ENCODE measurements around the gene MIOX.

Gene MIOX

DNA sequence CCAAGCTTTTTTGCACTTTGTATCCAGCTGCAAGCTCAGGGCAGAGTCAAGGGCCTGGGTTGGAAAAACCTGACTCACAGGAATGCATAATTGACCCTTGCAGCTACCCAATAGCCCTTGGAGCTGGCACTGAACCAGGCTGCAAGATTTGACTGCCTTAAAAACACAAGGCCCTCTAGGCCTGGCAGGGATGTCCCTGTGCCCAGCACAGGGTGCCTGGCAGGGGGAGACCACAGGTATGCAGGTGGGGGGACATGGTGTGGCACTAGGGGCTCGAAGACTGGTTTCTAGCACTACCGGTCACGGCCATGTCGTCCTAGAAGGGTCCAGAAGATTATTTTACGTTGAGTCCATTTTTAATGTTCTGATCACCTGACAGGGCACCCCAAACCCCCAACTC is 42.0 kb upstream of the MIOX start:
- H3K9me2 ChIP-seq (replicated peaks; ENCODE audit: control insufficient read depth, low read length) = no peaks in the 10 kb centered on the region
- H3K4me2 ChIP-seq (ENCODE audit: low read length) = no peak overlapping the region
- H3K27me3 ChIP-seq (ENCODE audit: control insufficient read depth, low read length) = no peaks in the 10 kb centered on the region
- peaks cover 16% of the 10 kb centered on the region for H3K79me2 ChIP-seq (ENCODE audit: control insufficient read depth, low read length)
- H4K20me1 ChIP-seq (ENCODE audit: control insufficient read depth, insufficient read depth, low read depth, low read length) = no peaks in the 10 kb centered on the region; the same call in 1 of the 2 replicates
- H3K36me3 ChIP-seq (ENCODE audit: control insufficient read depth, low read length) = peaks cover 78% of the 10 kb centered on the region
- no peak overlapping the region for H3K27ac ChIP-seq (ENCODE audit: low read depth, low read length)
- no peaks in the 10 kb centered on the region for H3K9me3 ChIP-seq (ENCODE audit: control insufficient read depth, insufficient read depth, low read length)
- no peak for TF ChIP-seq EZH2phosphoT487 (IDR thresholded peaks at IDR 0.05; ENCODE audit: borderline replicate concordance, low read length)
- TF ChIP-seq, protein P1, sequence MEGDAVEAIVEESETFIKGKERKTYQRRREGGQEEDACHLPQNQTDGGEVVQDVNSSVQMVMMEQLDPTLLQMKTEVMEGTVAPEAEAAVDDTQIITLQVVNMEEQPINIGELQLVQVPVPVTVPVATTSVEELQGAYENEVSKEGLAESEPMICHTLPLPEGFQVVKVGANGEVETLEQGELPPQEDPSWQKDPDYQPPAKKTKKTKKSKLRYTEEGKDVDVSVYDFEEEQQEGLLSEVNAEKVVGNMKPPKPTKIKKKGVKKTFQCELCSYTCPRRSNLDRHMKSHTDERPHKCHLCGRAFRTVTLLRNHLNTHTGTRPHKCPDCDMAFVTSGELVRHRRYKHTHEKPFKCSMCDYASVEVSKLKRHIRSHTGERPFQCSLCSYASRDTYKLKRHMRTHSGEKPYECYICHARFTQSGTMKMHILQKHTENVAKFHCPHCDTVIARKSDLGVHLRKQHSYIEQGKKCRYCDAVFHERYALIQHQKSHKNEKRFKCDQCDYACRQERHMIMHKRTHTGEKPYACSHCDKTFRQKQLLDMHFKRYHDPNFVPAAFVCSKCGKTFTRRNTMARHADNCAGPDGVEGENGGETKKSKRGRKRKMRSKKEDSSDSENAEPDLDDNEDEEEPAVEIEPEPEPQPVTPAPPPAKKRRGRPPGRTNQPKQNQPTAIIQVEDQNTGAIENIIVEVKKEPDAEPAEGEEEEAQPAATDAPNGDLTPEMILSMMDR (IDR thresholded peaks at IDR 0.05; ENCODE audit: low read depth, low read length, poor library complexity, severe bottlenecking) = no peak
- peaks cover 22% of the 10 kb centered on the region for H3K4me1 ChIP-seq (ENCODE audit: control insufficient read depth, low read length)
- H3K4me3 ChIP-seq (ENCODE audit: low read length) = no peak overlapping the region
- peaks cover 30% of the 10 kb centered on the region for H3F3A ChIP-seq (ENCODE audit: control insufficient read depth, insufficient read depth)

DNA sequence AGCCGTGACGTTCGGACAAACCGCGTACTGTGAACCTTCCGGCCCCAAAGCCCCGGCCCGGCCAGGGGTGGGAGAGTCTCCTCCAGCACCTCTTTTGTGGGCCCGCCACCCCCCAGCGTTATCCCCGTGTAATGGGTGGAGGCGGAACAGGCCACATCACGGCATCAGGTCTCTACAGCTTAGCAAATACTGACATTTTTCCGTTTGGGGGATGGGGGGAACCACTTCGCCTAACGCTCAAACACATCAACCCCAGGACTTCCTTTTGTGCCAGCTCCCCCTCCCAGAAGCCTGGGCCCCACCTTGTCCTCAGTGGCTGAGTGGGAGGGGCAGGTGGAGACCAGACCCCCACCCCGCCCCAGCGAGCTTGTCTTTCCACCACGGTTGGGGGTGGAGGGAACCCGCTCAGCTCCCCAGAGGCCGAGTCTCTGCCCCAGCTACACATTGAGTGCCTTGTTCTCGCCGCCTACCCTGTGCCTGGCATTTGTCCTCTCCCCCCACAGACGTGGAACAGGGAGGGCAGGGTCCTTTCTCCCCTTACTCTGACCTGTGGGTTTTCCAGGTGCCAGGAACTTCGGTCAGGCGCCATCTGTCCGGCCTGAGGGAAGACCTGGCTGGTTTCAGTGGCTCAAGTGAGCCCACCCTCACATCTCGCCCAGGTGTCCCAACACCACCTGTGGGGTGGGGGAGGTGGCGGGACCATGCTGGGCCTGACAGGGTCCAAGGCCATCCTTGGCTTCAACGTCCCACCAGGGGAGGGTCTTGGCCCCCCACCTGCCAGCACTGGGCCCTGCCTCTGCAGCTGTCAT is 41.4 kb upstream of the MIOX start:
- peaks cover 36% of the 10 kb centered on the region for H3F3A ChIP-seq (ENCODE audit: control insufficient read depth, insufficient read depth)
- no peaks in the 10 kb centered on the region for H3K27me3 ChIP-seq (ENCODE audit: control insufficient read depth, low read length)
- H3K4me2 ChIP-seq (ENCODE audit: low read length) = no peak overlapping the region
- no peaks in the 10 kb centered on the region; the same call in 1 of the 2 replicates for H4K20me1 ChIP-seq (ENCODE audit: control insufficient read depth, insufficient read depth, low read depth, low read length)
- no peak for TF ChIP-seq EZH2phosphoT487 (IDR thresholded peaks at IDR 0.05; ENCODE audit: borderline replicate concordance, low read length)
- TF ChIP-seq, protein P1 (IDR thresholded peaks at IDR 0.05; ENCODE audit: low read depth, low read length, poor library complexity, severe bottlenecking) = no peak
- H3K4me3 ChIP-seq (ENCODE audit: low read length) = no peak overlapping the region
- H3K9me2 ChIP-seq (replicated peaks; ENCODE audit: control insufficient read depth, low read length) = no peaks in the 10 kb centered on the region
- peak overlapping the region; percentile 35; the same call in 1 of the 2 replicates for H3K27ac ChIP-seq (ENCODE audit: low read depth, low read length)
- peaks cover 16% of the 10 kb centered on the region for H3K79me2 ChIP-seq (ENCODE audit: control insufficient read depth, low read length)
- peaks cover 77% of the 10 kb centered on the region for H3K36me3 ChIP-seq (ENCODE audit: control insufficient read depth, low read length)
- H3K9me3 ChIP-seq (ENCODE audit: control insufficient read depth, insufficient read depth, low read length) = no peaks in the 10 kb centered on the region
- peaks cover 29% of the 10 kb centered on the region for H3K4me1 ChIP-seq (ENCODE audit: control insufficient read depth, low read length)

DNA sequence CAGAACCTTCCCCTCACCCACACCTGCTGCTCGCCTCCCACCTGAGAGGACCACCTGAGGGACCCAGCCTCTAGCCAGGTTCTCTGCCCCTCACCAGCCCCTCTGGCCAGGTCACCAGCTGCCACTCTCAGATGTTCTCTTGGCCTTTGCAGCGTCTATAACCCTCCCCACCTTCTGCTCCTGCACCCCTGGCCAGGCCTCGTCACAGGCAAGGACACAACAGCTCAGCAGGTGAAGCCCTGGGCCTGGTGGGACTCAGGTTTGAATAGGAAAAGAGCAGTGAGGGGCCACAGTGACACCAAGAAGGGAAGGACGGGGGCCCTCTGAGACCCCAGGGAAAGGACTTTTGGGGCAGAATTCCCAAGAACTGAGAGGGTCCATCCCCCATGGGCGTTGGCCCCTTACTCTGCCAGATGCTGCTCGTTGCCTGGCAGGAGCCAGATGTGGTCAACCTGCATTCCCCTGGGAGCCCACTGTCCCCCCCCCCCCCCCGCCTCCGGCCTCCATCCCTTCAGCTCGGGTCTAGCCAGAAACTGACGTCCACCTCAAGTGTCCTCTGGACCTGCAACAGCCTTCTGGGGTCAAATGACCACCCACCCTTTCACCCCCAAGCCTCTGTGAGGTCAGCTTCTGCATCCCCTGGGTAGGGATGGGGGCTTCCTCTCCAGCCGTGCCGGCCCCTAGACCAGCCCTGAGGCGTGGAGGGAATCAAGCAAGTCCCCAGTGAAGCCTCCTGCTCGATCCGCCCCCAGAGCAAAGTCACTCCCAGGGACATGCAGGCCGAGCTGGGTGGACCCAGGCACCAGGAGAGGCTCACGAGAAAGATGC is 40.6 kb upstream of the MIOX start:
- Histone ChIP-seq H3K9me2 (replicated peaks; ENCODE audit: control insufficient read depth, low read length) (no peaks in the 10 kb centered on the region), H3K79me2 (ENCODE audit: control insufficient read depth, low read length) (peaks cover 17% of the 10 kb centered on the region), H4K20me1 (ENCODE audit: control insufficient read depth, insufficient read depth, low read depth, low read length) (no peaks in the 10 kb centered on the region; the same call in 1 of the 2 replicates), H3K4me3 (ENCODE audit: low read length) (no peak overlapping the region), H3K9me3 (ENCODE audit: control insufficient read depth, insufficient read depth, low read length) (no peaks in the 10 kb centered on the region), H3K4me2 (ENCODE audit: low read length) (no peak overlapping the region), H3K27ac (ENCODE audit: low read depth, low read length) (peak overlapping the region; percentile 35; the same call in 1 of the 2 replicates), H3K4me1 (ENCODE audit: control insufficient read depth, low read length) (peaks cover 37% of the 10 kb centered on the region), H3F3A (ENCODE audit: control insufficient read depth, insufficient read depth) (peaks cover 44% of the 10 kb centered on the region), H3K27me3 (ENCODE audit: control insufficient read depth, low read length) (no peaks in the 10 kb centered on the region), H3K36me3 (ENCODE audit: control insufficient read depth, low read length) (peaks cover 77% of the 10 kb centered on the region)
- TF ChIP-seq, protein P1 (IDR thresholded peaks at IDR 0.05; ENCODE audit: low read depth, low read length, poor library complexity, severe bottlenecking) = no peak
- no peak for TF ChIP-seq EZH2phosphoT487 (IDR thresholded peaks at IDR 0.05; ENCODE audit: borderline replicate concordance, low read length)
